H1 (cell line): ENCODE results near the gene MORN4. TPM values are rescaled to one million over a fixed set of nuclear protein-coding genes. Genes with fewer than 3 reads are reported as not detected.

Source experiments
- RAD21 ChIP-seq, 2 experiments: IDR thresholded peaks in 1 of 2; conservative IDR thresholded peaks in 1 of 2; 2 replicates each; pipeline ENCODE4 v1.6.1; 2011; ENCODE audit warnings: low read depth in 2 of 2, low read length in 2 of 2, improper control_type of control experiment in 1 of 2, inconsistent platforms in 1 of 2, mild to moderate bottlenecking in 1 of 2, moderate library complexity in 1 of 2
- SP4 ChIP-seq: IDR thresholded peaks from 2 replicates; pipeline ENCODE4 v1.6.1; 2012; ENCODE audit warnings: low read length, inconsistent platforms
- polyA plus RNA-seq, 7 experiments: library from polyadenylated mRNA; depleted of rRNA in 3 of 7; stranded (reverse) in 5 of 7; unstranded in 2 of 7; fragments of >200 nt in 5 of 7; fragments of 200-250 nt in 2 of 7; gene quantifications; 1 replicate in 5 of 7; 2 replicates in 1 of 7; 4 replicates in 1 of 7; pipeline versions ENCODE4 v1.2.1 to v1.2.3, GENCODE V29; 2011 to 2013; ENCODE audit warnings: missing spikeins in 2 of 7, mixed read lengths in 2 of 7
- total RNA-seq: library from RNA; stranded (reverse); fragmentation: NEBNext Ultra II Directional; extraction: Animal tissue kit (Norgen Biotek cat#: 25700); gene quantifications from 2 replicates; pipeline ENCODE4 v1.2.1, GENCODE V29; 2021

MORN4 gene
- total and polyA plus RNA-seq, 2 of the 8 experiments (the other 6 are each of a cell fraction or from before 2014, with no cell fraction given), result 13.6 to 22.0 TPM

GRCh38 chr10:97673736-97674525 lies 40.6 kb upstream of the MORN4 start (continued):
- TF ChIP-seq RAD21 (IDR thresholded peaks at IDR 0.05 in 1 of 2, conservative IDR thresholded peaks at IDR 0.05 in 1 of 2; ENCODE audit: low read depth in 2 of 2, low read length in 2 of 2), result no peak
- TF ChIP-seq SP4, result no peak
- TF ChIP-seq, all 59 proteins: peak for 0
